CD4-positive, alpha-beta T cell treated with Interleukin-6 at 100 ng/mL for 8 hours (primary cell): Measurements from ENCODE around the gene FAM53C.
A peak's percentile ranks its signal among the peaks of the same experiment; 100 is the strongest.
"Not testable (repeated sequence)": the region's sequence is repeated elsewhere in the genome, so short reads cannot be mapped to it uniquely, and the experiment has no call there.

ENCODE experiments used
- DNase-seq: peaks from one replicate; pipeline ENCODE4 v3.0.0-alpha.2; 2020; ENCODE audit warnings: mixed read lengths, low spot score

FAM53C gene

GRCh38 chr5:138351056-138351455 is 13.0 kb downstream of the FAM53C start:
- DNase-seq, result no peak

- no peak for DNase-seq
Measured at GRCh38 chr5:138351517-138351916, 13.5 kb downstream of the FAM53C start.

GRCh38 chr5:138352071-138352721 is 14.1 kb downstream of the FAM53C start, which contains the start of gene KDM3B:
KDM3B (plus strand) TSS chr5:138352685; CDS start chr5:138352796, 111 bp downstream.
- DNase-seq, result peak; percentile 90

- peak; percentile 68 for DNase-seq
Measured at GRCh38 chr5:138352722-138353559, 14.9 kb downstream of the FAM53C start.

- peak; percentile 36 for DNase-seq
Measured at GRCh38 chr5:138353560-138354080, 15.6 kb downstream of the FAM53C start.

- no peak for DNase-seq
Measured at GRCh38 chr5:138354387-138354786, 16.3 kb downstream of the FAM53C start.

- peak; percentile 66 for DNase-seq
Measured at GRCh38 chr5:138354926-138355378, 16.9 kb downstream of the FAM53C start.

- DNase-seq, result no peak
Measured at GRCh38 chr5:138359621-138360020, 21.6 kb downstream of the FAM53C start.

GRCh38 chr5:138360941-138361452 is 22.9 kb downstream of the FAM53C start:
- no peak for DNase-seq

- no peak for DNase-seq
Measured at GRCh38 chr5:138364576-138364975, 26.5 kb downstream of the FAM53C start.

- no peak for DNase-seq
Measured at GRCh38 chr5:138366632-138367382, 28.7 kb downstream of the FAM53C start.

GRCh38 chr5:138369261-138369660 is 31.2 kb downstream of the FAM53C start:
- DNase-seq, result no peak

GRCh38 chr5:138369706-138370105 is 31.6 kb downstream of the FAM53C start:
- no peak for DNase-seq

- DNase-seq, result no peak
Measured at GRCh38 chr5:138370537-138370936, 32.5 kb downstream of the FAM53C start.

- DNase-seq, result no peak
Measured at GRCh38 chr5:138371454-138371853, 33.4 kb downstream of the FAM53C start.

GRCh38 chr5:138372225-138372624 is 34.2 kb downstream of the FAM53C start:
- no peak for DNase-seq

- no peak for DNase-seq
Measured at GRCh38 chr5:138372653-138373052, 34.6 kb downstream of the FAM53C start.

- no peak for DNase-seq
Measured at GRCh38 chr5:138382347-138382746, 44.3 kb downstream of the FAM53C start.

- no peak for DNase-seq
Measured at GRCh38 chr5:138385660-138386059, 47.6 kb downstream of the FAM53C start.

GRCh38 chr5:138386290-138386689 is 48.2 kb downstream of the FAM53C start:
- no peak for DNase-seq

GRCh38 chr5:138389332-138389731 is 51.3 kb downstream of the FAM53C start:
- DNase-seq, result no peak

GRCh38 chr5:138389911-138390310 is 51.8 kb downstream of the FAM53C start:
- DNase-seq, result not testable (repeated sequence)
